Hematopoietic multipotent progenitor cell treated with erythropoietin and hydrocortisone succinate and interleukin-3 and kit ligand, for 6 days (in vitro differentiated cells): Measurements from ENCODE around the gene SKOR1.

ENCODE experiments used
- DNase-seq: peaks from one replicate; pipeline ENCODE4 v3.0.0-alpha.2; 2015

SKOR1 gene

DNA sequence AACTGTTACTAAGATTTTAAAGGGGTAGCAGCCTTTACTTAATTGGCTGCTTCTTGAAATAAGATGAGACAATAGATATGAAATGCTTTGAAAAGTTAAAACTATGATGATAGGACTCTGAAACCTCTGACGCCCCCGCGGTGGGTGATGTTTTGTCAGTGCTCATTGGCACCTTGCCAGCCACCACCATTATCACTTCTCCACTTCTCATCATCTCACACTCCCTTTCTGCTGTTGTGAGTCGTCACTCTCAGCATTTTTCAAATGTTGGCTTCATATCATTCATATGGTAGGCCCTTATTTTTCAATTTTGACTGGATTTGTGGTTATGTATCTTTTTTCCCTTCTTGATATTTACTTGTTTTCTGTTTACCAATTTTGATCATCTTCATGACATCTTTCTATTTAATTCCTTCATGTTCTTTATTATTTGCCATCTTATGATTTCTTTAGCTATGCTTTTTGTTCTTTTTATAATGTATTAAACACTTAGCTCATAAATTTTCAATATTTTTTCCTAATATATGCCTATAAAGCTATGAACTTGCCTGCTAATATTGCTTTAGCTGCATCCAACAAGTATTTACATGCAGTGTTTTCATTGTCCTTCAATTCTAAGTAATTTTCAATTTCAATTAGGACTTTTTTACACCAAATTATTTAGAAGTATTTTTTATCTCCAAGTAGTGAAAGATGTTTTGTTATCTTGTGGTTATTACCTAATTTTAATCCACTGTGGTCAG lies 30.3 kb upstream of the SKOR1 start:
- DNase-seq, result peak; percentile 27

GRCh38 chr15:67796196-67797127 lies 28.8 kb upstream of the SKOR1 start:
- DNase-seq, result no peak

DNA sequence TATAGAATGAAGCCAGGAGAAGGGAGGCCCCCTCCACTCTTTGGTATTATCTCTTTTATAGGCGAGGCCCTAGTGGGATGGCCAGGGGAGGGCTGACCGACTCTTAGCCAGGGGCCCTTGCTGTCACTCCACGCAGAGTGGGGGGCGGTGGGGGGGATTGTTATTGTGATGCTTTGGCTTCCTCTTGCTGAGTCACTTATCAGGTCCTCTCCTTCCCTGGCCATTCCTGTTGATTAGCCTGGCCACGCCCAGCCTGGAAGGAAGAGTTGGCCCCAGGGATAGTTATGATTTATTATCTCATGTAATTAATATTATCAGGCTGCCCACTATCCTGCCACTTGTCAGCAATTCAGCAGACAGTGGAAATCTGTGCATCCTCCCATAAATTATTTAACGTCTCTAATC lies 25.5 kb upstream of the SKOR1 start:
- peak; percentile 21 for DNase-seq

GRCh38 chr15:67801142-67801541 lies 24.2 kb upstream of the SKOR1 start:
- DNase-seq, result no peak

GRCh38 chr15:67801926-67802914 lies 23.1 kb upstream of the SKOR1 start:
- DNase-seq, result no peak

DNA sequence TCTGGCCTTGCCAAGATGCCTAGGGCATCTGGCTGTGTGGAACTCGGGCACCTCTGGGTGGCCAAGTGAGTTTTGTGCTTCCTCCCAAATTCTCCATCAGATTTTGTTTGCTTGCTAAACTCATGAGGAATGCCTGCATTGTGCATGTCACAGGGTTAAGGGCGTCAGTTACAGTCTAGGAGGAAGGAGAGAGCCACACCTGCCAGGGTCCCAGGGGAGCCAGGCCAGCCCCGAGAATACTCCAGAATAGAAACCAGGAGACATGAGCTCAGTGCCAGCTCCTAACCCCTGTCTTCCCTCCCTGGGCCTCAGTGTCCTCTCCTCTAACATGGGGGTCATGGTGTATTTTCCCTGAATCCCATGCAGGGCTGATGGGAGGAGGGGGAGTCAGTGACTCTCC lies 22.0 kb upstream of the SKOR1 start:
- no peak for DNase-seq

GRCh38 chr15:67803996-67804843 lies 21.1 kb upstream of the SKOR1 start:
- no peak for DNase-seq

- no peak for DNase-seq
These were observed 20.2 kb upstream of the SKOR1 start for GRCh38 chr15:67805008-67805665.

DNA sequence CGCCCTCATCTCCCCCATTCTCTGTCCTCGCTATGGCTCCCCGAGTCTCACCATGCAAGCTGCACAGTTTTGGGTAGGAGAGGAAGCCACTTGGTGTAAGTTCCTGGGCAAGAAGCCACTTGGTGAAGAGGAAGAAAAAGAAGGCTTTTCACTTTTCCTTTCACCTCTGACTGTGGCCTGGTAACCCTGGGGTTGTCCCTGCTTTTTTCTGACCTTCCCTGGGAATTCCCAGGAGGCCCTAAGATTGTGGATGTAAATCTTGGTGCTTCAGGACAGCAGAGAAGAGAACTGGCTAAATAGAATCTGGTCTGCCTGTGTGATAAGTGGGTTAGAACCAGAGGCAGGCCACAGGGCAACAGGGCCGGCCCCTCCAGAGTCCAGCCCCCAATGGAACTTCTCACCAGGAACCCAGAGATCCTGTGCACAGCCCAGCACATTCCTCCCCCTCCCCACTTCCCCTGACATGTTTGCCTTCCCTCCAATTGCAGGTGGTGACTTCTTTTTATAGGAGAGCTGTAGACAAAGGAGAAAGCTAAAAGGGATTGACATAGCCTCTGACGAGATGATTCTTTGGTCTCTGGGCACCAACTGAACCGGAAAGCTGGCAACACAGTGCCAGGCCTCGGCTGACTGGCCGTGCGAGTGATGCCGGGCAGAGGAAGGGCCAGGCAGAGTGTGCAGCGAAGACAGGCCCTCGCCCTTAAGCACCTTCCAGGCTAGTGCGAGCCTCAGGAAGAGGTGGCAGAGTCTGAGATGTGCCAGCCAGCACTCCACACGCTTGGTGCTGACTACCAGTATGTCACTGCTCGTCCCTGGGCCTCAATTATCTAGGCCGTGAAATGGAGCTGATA lies 19.4 kb upstream of the SKOR1 start:
- no peak for DNase-seq

DNA sequence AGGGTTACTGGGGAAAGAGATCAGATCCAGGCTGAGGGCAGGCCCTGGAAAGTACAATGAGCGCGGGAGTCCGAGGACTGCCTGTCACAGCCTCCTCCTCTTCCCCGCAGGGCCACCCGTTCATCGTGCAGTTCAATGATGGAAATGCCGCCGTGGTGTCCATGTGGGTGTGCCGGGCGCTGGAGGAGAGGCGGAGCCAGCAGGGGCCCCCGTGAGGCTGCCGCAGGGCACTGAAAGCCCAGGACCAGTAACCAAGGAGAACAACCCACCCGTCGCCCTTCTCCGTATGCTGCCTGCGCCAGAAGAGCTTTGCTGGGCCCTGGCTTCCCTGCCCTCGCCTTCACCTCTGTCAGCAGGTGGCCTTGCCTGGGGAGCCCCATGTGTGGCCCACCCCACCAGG lies 18.8 kb upstream of the SKOR1 start:
- no peak for DNase-seq

DNA sequence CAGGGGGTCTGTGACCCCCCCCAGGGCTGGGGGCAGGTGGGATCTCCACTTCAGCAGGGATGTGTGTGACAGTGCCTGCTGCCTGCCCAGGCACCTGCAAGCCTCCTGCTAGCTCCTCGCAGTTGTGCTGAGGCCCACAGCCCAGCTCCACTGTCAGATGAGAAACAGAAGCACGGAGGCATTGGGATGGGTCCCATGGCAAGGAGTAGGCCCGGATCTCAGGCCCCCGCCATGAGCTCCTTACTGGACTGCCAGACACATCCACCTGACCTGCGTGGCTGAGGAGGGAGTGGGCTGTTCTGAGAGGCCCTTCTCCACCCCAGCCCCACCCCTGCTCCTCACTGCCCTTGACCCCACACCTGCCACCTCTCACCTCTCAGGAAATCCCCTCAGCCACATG lies 18.2 kb upstream of the SKOR1 start:
- no peak for DNase-seq

DNA sequence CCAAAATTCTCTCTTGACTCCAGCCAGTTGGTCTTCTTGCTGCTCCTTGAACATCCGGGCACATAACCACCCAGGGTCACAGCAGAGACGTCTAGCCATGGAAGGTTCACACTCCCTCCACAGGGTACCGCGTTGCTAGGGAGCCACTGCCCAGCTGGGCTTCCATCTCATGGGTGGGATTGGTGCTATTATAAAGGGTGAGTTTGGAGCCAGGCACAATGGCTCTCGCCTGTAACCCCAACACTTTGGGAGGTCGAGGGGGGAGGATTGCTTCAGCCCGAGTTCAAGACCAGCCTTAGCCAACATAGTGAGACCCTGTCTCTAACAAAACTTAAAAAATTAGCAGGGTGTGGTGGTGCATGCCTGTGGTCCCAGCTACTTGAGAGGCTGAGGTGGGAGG lies 17.5 kb upstream of the SKOR1 start:
- no peak for DNase-seq

DNA sequence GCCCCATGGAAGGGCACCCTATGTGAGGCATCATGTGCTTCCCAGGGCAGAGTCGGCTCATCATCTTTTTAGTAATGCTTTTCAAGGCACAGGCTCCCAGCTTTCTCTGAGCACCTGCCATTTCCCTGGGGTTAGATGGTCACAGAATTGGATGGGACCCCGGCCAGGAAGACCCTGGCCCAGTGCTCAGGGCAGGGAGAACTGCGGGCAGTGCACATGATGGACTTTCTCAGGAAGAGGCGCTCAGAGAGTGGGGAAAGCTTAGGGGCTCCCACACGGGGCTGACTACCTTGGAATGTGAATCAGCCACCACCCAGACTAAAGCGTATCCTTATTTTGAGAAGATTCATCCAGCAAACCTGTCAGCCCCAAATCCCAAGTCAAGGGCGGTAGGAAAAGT lies 16.5 kb upstream of the SKOR1 start:
- no peak for DNase-seq

GRCh38 chr15:67809441-67809840 lies 15.9 kb upstream of the SKOR1 start:
- DNase-seq, result no peak

DNA sequence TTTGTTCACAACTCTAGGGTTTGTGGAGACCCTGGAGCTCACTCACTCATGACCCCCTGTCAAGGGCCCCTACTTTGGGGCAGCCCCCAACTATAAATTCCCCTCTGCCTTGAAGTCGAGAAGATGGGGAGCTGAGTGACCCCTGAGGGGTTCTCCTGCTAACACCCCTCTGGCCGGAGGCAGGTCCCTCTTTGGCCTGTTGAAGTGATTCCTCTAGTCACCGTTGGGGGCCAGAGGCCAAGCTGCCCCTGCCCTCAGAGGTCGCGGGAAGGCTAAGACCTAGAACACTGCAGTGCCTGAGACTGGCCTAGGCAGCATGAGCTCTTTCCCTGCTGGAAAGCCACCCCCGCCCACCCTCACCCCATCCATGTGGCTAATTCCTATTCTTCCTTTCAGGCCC lies 15.4 kb upstream of the SKOR1 start:
- no peak for DNase-seq

DNA sequence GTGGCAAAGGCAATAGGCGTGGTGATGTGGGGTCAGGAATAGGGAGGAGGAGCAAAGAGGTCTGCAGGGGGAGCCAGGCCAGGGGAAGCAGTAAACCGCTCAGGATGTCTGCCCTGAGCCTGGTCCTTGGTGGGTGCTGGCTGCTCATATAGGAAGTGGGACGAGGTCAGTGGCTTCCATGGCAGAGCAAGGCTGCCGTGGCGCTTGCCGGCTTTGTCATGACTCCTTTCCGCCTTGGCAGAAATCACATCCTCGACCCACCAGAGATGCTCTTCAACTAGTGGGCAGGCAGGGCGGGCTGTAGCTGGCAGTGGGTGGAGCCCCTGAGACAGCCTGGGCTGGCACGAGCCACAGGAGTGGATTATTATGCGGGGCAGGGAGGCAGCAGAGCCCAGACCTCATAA lies 13.1 kb upstream of the SKOR1 start:
- no peak for DNase-seq

- DNase-seq, result no peak
These were observed 12.1 kb upstream of the SKOR1 start for GRCh38 chr15:67813104-67813634.

DNA sequence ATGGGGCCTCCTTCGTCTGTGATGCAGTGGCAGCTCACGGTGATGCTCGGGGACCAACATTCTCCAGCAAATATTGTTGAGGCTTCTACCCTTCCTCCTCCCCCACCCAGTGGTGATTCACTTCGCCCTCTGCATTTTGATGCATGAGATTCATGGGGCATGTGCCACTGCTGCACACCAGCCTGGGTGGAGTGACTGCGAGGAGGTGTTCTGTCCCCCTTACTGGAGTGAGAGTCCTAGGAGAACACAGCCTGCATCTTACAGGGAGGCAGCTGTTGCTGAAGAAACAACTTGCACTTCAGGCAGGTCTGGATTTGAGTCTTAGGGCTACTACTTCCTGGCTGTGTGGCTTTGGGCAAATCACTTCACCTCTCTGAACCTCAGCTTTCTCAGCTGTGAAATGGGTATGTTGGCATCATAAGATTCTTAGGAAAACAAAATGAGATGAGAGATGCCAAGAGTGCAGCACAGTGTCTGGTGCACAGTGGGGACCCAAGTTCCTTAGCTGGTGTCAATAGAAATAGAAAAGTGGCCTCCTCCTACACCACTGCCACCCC lies 10.2 kb upstream of the SKOR1 start:
- DNase-seq, result no peak

GRCh38 chr15:67816668-67817067 lies 8.6 kb upstream of the SKOR1 start:
- no peak for DNase-seq

DNA sequence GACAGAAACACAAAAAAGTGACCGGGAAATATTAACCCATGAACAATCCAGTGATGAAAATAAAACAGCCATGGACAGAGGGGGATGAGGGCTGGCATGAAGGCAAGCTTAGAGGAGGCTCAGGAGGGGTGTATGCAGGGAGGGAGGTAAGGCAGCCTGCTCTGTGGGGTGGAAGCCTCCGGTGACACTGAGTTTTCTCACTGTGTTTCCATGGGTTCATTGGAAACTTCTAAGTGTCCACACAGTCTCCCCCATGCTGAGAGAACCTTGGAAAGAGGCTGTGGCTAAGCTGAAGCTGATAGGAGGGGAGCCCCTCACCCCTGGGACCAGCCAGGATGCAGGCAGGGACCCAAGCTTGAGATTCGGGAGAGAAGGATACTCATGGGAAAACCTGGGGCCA lies 6.8 kb upstream of the SKOR1 start:
- DNase-seq, result no peak
